ENCODE data around the gene SUGCT.

- TF ChIP-seq CTCF (IDR thresholded peaks at IDR 0.05): no peak
- no peak for TF ChIP-seq POLR2A (IDR thresholded peaks at IDR 0.05)
Measured at GRCh38 chr7:40135317-40135610, 459 bp downstream of the SUGCT start.
